NCI-H510A (cell line): ENCODE data around the gene BICDL2.

Experiments
- DNase-seq: peaks from one replicate; lab custom pipeline; 2025; lab: John Stamatoyannopoulos, UW

The BICDL2 gene

GRCh38 chr16:2983706-2984136, 53.0 kb downstream of the BICDL2 start:
- no peak for DNase-seq

- DNase-seq, result no peak
These were observed 54.3 kb downstream of the BICDL2 start for GRCh38 chr16:2982402-2982801.

- DNase-seq, result no peak
These were observed 54.9 kb downstream of the BICDL2 start for GRCh38 chr16:2981899-2982250.

- DNase-seq, result no peak
These were observed 55.4 kb downstream of the BICDL2 start for GRCh38 chr16:2981177-2981898.

DNA sequence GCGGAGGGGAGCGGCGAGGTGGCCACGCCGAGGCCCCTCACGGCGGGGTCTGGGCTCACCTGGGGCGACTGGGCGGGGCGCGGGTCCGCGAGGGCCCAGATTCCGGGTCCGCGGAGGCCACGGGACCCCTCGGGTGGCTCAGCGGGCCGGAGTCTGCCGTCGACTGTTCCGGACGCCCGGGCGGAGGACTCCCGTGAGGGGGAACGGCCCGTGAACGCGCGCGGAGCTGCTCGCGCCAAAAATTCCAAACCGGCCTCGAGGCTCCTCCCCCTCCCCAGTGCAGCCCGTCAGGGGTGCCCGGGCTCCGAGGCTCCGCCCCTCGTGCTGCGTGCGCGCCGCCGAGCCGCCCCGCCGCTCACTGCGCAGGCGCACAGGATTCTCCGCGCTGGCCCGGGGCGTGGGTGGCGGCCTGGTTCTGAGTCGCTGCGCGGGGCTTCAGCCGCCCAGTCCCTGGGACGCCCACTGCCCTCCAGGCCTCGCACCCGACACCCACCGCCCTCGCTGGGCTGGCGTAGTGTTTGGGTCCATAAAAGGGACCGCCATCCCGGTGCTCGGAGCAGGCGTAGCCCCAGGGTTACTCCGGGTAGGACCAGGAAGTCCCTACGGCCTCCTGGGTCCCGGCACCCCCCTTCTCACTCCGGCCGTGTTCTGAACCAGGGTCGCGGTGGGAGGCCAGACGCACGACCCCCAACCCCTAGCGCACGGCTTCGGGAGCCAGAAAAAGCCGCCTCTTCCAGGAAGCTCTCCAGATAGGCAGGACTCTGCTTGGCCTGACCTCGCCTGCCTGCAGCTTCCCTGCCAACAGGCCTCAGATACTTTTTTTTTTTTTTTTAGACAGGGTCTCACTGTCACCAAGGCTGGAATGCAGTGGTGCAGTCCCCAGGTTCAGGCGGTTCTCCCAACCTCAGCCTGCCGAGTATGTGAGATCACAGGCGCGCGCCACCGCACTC, 56.2 kb downstream of the BICDL2 start, which contains the start of gene PKMYT1:
TSS of gene PKMYT1 (minus strand) at position 220 of the 950 bp plus-strand sequence. CDS start 789 bp downstream, outside the sequence.
- peak; percentile 62 for DNase-seq

DNA sequence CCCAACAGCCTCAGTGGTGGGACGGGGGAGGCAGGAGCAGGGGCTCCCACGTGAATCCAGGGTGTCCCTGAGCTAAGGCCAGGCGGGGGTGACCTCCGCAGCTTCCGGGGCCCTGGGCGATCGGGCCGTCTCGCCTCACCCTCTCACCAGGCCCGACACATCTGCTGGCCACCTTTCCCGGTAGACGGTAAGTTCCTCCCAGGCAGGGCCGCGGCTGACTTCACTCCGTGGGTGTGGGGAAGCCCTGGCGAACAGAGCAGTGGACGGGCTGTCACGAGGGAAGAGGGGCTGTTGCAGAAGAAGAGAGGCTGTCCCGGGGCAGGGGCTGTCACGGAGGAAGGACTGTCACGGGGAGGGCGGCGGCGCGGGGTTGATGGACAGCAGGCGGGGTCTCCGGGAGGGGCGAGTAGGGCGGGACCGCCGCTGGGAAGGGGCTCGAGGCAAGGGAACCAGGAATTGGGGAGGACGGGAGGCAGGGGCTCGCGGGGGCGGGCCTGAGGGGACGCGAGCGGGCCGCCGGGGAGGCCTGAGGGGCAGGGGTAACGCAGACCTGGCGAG, 57.0 kb downstream of the BICDL2 start:
- no peak for DNase-seq
